SK-N-MC (cell line): ENCODE results near the gene RPH3AL.

Source experiments
- EZH2 ChIP-seq: fragments of 200-600 bp; sonication (generic); IDR thresholded peaks from one replicate; pipeline ENCODE4 v1.6.1; 2017; ENCODE audit warnings: antibody characterized with exemption
- POLR2AphosphoS5 ChIP-seq: IDR thresholded peaks from 2 replicates; pipeline ENCODE4 v1.6.1; 2012; ENCODE audit warnings: mild to moderate bottlenecking, low read depth, low read length, borderline replicate concordance

DNA sequence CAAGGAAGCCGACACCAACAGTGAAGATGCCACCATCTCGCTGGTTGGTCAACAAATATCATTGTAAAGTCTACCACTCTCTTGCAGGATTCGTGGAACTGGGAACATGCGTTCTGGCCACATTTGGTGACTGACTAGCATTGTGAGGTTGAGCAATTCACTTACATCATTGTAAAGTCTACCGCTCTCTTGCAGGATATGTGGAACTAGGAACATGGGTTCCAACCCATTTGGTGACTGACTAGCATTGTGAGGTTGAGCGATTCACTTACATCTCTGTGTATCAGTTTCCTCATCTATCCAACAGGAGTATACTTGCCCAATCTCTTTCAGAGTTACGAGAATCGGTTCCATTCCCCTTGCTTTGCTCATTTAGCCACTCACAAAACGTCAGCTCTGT, 42.6 kb upstream of the RPH3AL start:
- no peak for TF ChIP-seq POLR2AphosphoS5
- no peak for TF ChIP-seq EZH2
